ENCODE results near the gene PRCP. TPM values are rescaled to one million over a fixed set of nuclear protein-coding genes. Genes with fewer than 3 reads are reported as not detected.

The PRCP gene
- polyA plus RNA-seq, 1 of the 3 experiments (the other 2 are of a cell fraction), result 65.0 TPM

- Histone ChIP-seq H3K9me3 (no peaks in the 10 kb centered on the region), H3F3A (replicated peaks; ENCODE audit: insufficient read depth) (peaks cover 19% of the 10 kb centered on the region), H3K4me1 (ENCODE audit: control insufficient read depth in 1 of 2, insufficient read depth in 2 of 2, low read depth in 1 of 2, low read length in 1 of 2) (peaks cover 10 to 20% of the 10 kb centered on the region in 2 experiments; a peak in 3 of 4 replicates), H3K79me2 (ENCODE audit: insufficient read depth) (no peaks in the 10 kb centered on the region), H3K9me2 (no peaks in the 10 kb centered on the region), H4K20me1 (ENCODE audit: insufficient read depth) (no peaks in the 10 kb centered on the region), H3K4me2 (no peak overlapping the region), H3K27me3 (ENCODE audit: insufficient read depth) (no peaks in the 10 kb centered on the region), H3K36me3 (replicated peaks in 1 of 2; ENCODE audit: control insufficient read depth in 1 of 2, insufficient read depth in 2 of 2, low read length in 1 of 2) (no peaks in the 10 kb centered on the region), H3K27ac (ENCODE audit: low read depth in 2 of 2, low read length in 1 of 2) (no peak overlapping the region), H3K9ac (no peak overlapping the region), H2AFZ (ENCODE audit: low read depth) (no peak overlapping the region), H3K4me3 (ENCODE audit: low read depth in 2 of 2, low read length in 1 of 2) (no peak overlapping the region)
- ChIA-PET CTCF (interaction anchor here (1.0 to 1.9 kb wide), 7 partner anchors 10 to 958 kb away, joined by 3 to 12 read pairs (median 6); partner anchors contain the start of gene DDIAS), POLR2A (no interaction called here)
- TF ChIP-seq FOSL2 (IDR thresholded peaks at IDR 0.05; ENCODE audit: borderline replicate concordance, low read depth) (no peak), IRF3 (IDR thresholded peaks at IDR 0.05; ENCODE audit: low read depth, low read length) (no peak), EZH2phosphoT487 (IDR thresholded peaks at IDR 0.05; ENCODE audit: borderline replicate concordance, low read depth) (no peak), USF1 (IDR thresholded peaks at IDR 0.05; ENCODE audit: borderline replicate concordance, low read depth) (no peak), TEAD4 (IDR thresholded peaks at IDR 0.05; ENCODE audit: borderline replicate concordance, insufficient read depth) (no peak), MEF2A (IDR thresholded peaks at IDR 0.05; ENCODE audit: borderline replicate concordance, low read depth) (no peak)
- WGBS (ENCODE audit: low lambda C conversion rate), result 69% methylated on average over 2 of the region's 2 CpGs
- DNase-seq, result no peak
Observed at GRCh38 chr11:82862379-82862778, 37.9 kb downstream of the PRCP start.

- POLR2A ChIA-PET, result no interaction called here
- H3K79me2 ChIP-seq (ENCODE audit: insufficient read depth), result no peaks in the 10 kb centered on the region; the same call in 1 of the 2 replicates
- no peak for TF ChIP-seq YY1 (IDR thresholded peaks at IDR 0.05; ENCODE audit: low read depth)
- TF ChIP-seq, protein P1, sequence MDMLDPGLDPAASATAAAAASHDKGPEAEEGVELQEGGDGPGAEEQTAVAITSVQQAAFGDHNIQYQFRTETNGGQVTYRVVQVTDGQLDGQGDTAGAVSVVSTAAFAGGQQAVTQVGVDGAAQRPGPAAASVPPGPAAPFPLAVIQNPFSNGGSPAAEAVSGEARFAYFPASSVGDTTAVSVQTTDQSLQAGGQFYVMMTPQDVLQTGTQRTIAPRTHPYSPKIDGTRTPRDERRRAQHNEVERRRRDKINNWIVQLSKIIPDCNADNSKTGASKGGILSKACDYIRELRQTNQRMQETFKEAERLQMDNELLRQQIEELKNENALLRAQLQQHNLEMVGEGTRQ (IDR thresholded peaks at IDR 0.05; ENCODE audit: borderline replicate concordance, low read depth, low read length), result no peak
- no peak for TF ChIP-seq TEAD4 (IDR thresholded peaks at IDR 0.05; ENCODE audit: borderline replicate concordance, insufficient read depth)
- TF ChIP-seq GATA2 (CRISPR knock-in tag; IDR thresholded peaks at IDR 0.05), result no peak
- TF ChIP-seq RXRA (IDR thresholded peaks at IDR 0.05; ENCODE audit: borderline replicate concordance, low read depth), result no peak
- CTCF ChIA-PET, result interaction anchor here (0.7 to 2.8 kb wide), 10 partner anchors 8 to 233 kb away, joined by 3 to 12 read pairs (median 4); no protein-coding TSS in a partner anchor
- H3K4me2 ChIP-seq, result no peak overlapping the region
- no peaks in the 10 kb centered on the region for H3K9me2 ChIP-seq
- peaks cover 10 to 15% of the 10 kb centered on the region in 2 experiments; a peak in 3 of 4 replicates for H3K4me1 ChIP-seq (ENCODE audit: control insufficient read depth in 1 of 2, insufficient read depth in 2 of 2, low read depth in 1 of 2, low read length in 1 of 2)
- H3K27ac ChIP-seq (ENCODE audit: low read depth in 2 of 2, low read length in 1 of 2), result no peak overlapping the region
- no peak overlapping the region for H3K9ac ChIP-seq
- no peak overlapping the region for H3K4me3 ChIP-seq (ENCODE audit: low read depth in 2 of 2, low read length in 1 of 2)
- H3K27me3 ChIP-seq (ENCODE audit: insufficient read depth), result no peaks in the 10 kb centered on the region
- no peak overlapping the region for H2AFZ ChIP-seq (ENCODE audit: low read depth)
- H4K20me1 ChIP-seq (ENCODE audit: insufficient read depth), result no peaks in the 10 kb centered on the region
- H3K9me3 ChIP-seq, result no peaks in the 10 kb centered on the region
- no peak for DNase-seq
- peaks cover 19% of the 10 kb centered on the region for H3F3A ChIP-seq (replicated peaks; ENCODE audit: insufficient read depth)
- H3K36me3 ChIP-seq (replicated peaks in 1 of 2; ENCODE audit: control insufficient read depth in 1 of 2, insufficient read depth in 2 of 2, low read length in 1 of 2), result no peaks in the 10 kb centered on the region
- WGBS (ENCODE audit: low lambda C conversion rate), result 96% methylated on average over 2 of the region's 2 CpGs
Observed at GRCh38 chr11:82859750-82860149, 40.5 kb downstream of the PRCP start.

Measured in SK-N-SH (cell line).